IPS DF 19.7 (cell line): ENCODE results near the gene HYAL2.
A peak's percentile ranks its signal among the peaks of the same experiment; 100 is the strongest.
"Not testable (repeated sequence)": the region's sequence is repeated elsewhere in the genome, so short reads cannot be mapped to it uniquely, and the experiment has no call there.

Experiments
- DNase-seq: peaks from one replicate; pipeline ENCODE4 v3.0.0-alpha.2; 2013; ENCODE audit warnings: low read depth, low spot score

Gene HYAL2

DNA sequence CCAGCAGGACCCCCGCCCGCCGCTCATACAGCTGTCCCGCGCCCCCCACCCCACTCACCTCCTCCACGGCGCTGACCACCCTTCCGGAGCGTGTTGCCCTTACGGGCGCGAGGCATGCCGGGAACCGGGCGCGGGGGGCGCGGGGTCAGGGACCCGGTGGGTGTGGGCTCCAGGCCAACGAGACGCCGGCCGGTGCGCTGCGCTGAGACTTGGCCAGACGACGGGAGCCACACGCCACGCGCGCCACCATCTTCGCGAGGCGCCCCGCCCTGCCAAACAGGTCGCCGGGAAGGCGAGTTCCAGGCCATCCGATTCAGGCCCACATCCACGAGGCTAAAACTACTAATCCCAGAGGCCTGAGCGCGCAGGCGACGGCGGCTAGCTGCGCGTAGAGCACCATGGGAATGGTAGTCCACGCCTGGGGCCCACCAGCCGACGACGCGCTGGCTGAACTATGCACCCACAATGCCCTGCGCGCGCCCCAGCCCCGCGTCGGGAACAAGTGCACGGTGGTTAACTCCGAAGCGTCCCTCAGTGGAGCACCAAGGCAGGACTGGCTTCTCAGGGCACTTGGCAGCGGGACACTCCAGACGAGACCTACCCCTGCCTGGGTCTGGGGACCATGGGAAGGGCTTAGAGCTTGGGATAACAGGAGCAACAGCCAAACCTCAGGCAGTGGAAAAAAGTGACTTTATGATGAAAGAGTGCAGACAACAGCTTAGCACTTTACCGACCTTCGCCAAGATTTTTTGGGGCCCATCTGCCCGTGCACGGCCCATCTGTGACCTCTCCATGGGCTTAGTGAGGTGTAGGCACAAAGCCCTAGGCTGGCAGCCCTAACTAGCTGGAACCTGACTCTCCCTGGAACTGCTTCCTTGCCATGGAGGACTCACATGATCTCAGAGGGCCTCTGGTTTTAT, 30.1 kb downstream of the HYAL2 start, which contains the start of gene IFRD2:
Gene IFRD2, minus strand, starts transcription at position 271 of the 920 bp plus-strand sequence. Its CDS starts 155 bp downstream, at position 116.
- peak; percentile 94 for DNase-seq

DNA sequence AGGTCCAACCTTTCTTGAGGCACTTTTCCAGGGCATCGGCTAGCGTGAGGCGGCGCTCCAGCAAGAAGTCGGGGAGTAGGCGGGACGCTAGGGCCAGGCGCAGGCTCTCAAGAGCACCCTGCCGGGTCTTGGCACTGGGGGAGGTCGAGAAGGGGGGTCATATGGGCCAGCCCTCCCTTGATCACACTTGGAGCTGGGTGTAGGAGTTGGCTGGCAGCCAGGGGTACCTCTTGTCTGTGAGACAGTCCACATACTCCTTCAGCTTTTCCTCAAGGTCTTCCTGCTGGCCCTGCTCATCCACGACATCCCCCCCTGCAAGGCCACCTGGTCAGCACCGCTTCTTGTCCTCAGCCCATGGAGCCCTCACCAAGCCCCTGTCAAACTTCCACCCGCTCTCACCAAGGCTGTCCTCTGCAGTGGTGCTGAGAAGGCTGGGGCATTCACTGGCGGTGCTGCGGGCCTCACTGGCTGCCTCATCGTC, 32.3 kb downstream of the HYAL2 start:
- no peak for DNase-seq

DNA sequence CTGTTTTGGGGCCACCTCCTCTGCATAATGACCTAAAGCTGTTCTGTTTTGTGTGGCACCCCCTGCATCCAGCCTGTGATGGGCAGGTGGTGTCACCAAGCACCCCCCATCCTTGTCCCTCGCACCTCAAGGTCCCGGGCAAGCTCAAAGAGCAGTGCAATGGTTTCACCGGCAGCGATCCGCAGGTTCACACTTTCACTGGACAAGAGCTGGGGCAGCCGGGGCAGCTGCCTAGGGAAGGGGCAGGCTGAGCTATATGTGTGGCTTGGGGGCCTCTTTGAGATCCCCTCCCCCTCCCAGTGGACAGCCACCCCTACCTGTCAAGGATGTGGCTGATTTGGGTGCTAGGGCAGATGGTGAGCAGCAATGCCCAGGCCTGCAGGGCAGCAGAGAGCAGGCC, 33.4 kb downstream of the HYAL2 start:
- DNase-seq, result no peak

DNA sequence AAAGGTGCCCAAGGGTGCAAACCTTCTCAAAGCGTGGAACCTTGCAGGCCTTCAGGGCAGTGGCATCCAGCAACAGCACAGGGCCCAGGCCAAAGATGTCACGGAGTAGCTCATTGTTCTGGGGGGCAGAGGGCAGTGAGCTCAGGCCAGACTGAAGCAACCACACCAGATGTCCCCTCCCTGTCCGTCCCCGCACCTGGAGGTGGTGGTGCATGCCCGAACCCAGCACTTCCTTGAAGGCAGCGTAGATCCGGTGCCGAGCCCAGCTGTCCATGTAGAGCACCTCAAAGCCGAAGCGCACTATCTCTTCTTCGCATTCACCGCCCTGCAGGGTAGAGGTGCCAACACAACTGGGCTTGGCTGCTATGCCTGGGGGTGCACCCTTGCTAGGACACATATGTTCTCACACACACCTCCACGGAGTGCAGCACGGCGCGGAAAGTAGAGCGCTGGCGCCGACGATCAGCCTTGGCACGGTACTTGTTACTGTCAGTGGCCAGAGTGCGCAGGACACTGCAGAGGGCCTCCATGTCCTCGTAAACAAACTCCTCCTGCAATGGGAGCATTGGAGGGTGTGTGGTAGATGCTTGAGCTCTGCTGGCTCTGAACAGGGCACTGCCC, 34.0 kb downstream of the HYAL2 start:
- DNase-seq, result no peak

DNA sequence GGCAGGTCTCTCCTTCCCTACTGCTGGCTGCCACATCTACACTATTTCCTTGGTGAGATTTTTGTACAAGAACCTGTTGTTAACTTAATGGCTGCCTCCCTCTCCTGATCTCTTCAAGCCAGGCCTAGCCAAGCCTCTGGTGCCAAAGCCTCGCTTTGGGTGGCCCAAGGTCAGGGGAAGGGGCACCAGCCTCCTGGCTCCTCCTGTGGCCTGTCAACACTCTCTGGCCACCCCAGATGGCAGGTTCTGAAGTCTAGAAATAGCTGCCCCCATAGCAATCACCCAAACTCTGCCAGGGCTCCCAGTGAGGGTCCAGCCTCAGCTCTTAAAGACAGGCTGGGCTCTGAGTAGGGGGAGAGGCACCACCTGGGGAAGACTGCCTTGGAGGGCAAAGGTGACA, 35.3 kb downstream of the HYAL2 start:
- DNase-seq, result no peak

DNA sequence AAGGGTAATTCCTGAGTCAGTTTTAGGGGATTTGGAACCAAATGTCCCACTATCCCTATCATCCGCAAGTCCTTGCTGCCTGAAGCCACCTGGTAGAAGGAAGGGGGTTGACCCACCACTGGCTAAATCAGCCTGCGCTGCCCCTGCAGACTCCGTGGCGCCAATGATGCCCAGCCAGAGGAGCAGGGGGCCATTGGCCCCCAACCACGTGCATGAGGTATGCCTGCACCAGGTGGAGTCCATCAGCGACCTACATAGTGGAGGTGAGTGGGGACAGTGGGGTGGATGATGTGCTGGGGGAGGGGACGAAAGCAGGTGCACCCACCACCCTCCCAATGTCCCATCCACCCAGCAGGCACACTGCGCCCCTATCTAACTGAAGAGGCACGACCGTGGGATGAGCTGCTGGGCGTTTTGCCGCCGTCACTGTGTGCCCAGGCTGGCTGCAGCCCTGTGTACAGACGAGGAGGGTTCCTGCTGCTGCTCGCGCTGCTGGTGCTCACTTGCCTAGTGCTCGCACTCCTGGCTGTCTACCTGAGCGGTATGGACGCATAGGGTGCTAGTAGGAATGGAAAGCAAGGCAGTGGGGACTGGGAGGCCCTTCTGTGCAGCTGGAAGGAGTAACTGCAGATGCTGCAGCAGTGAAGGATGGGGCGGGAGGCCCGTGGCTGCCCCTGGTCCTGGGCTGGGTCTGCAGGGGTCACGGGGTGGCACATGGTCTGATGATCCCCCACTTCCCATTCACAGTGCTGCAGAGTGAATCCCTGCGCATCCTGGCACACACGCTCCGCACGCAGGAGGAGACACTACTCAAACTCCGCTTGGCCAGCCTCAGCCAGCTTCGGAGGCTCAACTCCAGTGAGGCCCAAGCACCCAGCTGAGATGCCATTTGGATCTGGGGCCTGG, 36.0 kb downstream of the HYAL2 start:
- DNase-seq, result no peak

DNA sequence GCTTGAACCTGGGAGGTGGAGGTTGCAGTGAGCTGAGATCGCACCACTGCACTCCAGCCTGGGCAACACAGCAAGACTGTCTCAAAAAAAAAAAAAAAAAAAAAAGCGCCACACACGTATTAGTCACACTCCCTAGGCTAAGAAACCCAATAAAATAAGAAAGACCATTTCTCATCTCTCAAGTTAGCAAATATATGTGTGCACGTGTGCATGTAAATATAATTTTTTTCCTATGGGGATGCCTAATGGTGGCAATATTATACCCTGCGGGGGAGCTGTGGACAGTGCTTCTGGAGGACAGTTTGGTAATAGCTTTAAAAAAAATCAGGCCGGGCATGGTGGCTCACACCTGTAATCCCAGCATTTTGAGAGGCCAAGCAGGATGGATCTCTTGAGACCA, 38.4 kb downstream of the HYAL2 start:
- not testable (repeated sequence) for DNase-seq

DNA sequence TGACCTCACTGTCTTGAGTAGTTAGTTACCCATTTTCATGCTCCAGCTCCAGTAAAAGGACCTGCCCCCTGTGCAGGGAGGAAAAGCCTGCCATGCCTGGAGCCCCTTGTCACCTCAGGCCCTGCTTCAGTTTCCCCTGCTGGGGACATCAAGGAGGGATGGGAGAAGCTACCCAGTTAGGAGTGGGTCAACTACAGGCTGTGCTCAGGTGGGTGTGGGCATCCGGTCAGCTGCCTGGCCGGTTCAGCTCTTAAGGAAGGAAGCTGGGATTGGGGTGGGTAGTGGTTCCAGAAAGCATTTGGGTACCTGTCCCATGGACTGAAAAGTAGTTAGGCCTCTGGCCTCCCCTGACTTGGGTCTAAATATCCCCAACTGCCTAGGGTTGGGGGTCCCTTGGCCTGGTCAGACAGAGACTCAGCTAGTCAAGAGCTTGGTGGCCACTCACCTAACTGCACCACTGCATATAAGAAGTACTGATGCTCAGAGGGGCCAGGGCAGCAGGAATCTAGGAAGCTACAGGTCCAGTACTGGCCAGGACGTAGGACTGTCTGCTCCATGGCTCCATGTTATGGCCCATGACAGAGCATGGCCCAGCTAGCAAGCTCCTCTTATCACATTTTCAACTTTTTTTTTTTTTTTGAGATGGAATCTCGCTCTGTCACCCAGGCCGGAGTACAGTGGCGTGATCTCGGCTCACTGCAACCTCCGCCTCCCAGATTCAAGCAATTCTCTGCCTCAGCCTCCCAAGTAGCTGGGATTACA, 43.1 kb downstream of the HYAL2 start:
- no peak for DNase-seq

DNA sequence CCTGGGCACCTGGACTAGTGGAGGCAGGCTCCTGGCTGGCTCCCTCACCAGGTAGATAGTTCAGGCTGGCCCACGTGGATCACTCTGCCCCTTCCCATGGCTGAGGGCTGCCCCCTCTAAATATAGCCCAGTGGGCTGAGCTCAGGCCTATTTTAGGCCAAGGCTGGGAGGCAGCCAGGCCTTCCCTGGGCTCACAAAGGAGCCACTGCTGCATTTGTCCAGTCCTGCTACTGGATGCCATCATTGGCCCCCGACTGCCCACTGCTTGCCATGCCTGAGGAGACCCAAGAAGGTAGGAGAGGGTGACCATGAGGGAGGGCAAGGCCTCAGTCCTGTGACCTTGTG, 43.7 kb downstream of the HYAL2 start, which contains the start of gene LSMEM2:
Gene LSMEM2, plus strand, starts transcription at position 208 of the 345 bp plus-strand sequence. Its CDS starts 27 bp downstream, at position 235.
- no peak for DNase-seq

DNA sequence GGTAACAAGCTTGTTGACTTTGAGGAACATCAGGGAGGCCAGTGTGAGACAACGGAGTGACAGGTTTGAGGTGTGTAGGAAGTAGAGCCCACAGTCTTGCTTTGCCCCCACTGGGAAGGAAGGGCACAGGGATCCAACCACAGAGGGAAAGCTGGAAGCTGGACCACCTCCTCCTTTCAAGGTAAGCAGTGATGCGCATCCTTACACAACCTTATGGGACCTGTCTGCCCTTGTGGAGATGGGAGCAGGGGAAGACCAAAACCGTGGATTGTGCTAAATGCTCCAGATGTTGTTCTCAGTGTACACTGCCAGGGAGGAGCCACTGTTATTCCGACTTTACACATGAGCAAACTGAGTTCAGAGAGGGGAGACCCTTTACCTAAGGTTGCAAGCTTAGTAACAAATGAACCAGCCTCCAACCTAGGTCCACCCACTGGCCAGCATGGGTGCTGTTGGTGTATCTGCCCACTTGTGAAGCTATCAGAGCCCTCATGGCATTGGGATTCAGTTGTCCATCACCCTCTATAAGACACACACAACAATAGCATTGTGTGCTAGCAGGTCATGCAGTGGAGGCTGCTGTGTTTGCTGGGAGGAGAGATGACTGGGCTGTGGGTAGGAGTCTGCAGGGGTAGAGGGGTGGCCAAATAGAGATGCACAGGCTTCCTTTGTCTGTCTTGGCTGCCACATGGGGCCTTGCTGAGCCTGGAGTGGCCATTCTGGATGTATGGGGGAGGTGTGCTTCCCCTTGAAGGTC, 44.2 kb downstream of the HYAL2 start:
- no peak for DNase-seq

DNA sequence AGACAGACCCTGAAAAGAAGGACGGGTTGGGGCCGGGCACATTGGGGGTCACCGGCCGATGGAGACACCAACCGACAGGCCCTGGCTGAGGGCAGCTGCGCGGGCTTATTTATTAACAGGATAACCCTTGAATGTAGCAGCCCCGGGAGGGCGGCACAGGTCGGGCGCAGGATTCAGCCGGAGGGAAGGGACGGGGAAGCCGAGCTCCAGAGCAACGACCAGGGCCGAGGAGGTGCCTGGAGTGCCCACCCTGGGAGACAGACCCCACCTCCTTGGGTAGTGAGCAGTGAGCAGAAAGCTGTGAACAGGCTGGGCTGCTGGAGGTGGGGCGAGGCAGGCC, 45.8 kb downstream of the HYAL2 start:
- no peak for DNase-seq

DNA sequence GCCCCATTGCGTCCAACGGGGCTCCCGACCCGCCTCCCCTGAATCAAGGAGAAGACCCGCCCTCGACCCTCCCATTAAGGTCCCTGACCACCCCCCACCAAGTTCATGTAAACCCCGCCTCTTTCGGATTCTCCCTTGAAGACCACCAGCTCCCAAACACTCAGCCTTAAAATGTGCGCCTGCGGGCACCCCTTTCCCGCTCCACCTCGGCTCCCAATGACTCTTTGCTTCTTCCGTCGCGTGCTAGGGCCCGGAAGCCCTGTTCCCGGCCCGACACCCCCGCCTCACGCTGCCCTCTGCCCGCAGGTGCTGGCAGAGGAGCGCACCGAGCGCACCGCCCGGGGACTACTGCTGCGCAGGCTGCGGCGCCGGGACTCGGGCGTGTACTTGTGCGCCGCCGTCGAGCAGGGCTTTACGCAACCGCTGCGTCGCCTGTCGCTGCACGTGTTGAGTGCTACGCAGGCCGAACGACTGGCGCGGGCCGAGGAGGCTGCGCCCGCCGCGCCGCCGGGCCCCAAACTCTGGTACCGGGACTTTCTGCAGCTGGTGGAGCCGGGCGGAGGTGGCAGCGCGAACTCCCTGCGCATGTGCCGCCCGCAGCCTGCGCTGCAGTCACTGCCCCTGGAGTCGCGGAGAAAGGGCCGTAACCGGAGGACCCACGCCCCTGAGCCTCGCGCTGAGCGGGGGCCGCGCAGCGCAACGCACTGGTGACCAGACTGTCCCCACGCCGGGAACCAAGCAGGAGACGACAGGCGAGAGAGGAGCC, 46.4 kb downstream of the HYAL2 start:
- DNase-seq, result no peak

DNA sequence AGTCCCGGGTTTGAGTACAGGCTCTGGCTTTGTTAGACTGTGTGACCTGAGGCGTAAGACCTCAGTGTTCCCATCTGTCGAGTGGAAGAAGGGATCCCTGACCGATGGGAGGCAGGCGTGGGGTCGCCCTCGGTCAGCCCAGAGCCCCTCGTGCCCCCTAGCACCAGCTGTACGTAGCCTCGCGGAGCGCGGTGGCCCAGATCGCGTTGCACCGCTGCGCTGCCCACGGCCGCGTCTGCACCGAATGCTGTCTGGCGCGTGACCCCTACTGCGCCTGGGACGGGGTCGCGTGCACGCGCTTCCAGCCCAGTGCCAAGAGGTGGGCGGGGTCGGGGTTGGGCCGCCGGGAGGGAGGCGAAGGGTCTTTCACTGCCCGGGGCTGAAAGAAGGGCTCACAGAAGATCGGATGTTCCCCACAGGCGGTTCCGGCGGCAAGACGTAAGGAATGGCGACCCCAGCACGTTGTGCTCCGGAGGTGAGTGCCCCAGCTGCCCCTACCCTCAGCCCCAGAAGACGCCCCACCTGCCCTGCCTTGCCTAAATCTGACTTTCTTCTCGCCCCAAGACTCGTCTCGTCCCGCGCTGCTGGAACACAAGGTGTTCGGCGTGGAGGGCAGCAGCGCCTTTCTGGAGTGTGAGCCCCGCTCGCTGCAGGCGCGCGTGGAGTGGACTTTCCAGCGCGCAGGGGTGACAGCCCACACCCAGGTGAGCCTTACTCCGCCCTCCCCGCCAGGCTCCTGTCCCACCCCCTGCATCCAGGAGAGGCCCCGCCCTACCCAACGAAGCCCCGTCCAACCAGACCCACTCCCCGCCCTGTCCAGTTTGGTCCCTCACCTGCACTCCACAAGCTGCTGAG, 47.2 kb downstream of the HYAL2 start:
- DNase-seq, result no peak

DNA sequence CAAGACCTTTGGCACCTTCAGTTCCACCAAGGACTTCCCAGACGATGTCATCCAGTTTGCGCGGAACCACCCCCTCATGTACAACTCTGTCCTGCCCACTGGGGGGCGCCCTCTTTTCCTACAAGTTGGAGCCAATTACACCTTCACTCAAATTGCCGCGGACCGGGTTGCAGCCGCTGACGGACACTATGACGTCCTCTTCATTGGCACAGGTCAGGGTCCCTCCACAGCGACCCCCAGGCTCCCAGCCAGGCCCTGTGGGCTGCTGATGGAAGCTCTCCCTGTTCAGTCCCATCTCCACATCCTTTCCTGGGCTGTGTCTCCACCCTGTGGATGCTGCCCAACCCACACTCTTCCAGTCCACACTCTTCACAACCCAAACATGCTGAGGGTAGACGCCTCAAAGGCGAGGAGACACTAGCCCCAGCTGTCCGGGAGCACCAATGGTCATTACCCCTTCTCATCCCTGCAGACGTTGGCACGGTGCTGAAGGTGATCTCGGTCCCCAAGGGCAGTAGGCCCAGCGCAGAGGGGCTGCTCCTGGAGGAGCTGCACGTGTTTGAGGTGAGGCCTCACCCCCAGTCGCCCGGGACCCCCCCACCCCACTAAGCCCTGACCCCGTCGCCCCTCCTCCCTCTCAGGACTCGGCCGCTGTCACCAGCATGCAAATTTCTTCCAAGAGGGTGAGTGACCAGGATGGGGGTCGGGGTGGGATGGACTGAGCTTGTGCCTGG, 48.0 kb downstream of the HYAL2 start:
- DNase-seq, result no peak

DNA sequence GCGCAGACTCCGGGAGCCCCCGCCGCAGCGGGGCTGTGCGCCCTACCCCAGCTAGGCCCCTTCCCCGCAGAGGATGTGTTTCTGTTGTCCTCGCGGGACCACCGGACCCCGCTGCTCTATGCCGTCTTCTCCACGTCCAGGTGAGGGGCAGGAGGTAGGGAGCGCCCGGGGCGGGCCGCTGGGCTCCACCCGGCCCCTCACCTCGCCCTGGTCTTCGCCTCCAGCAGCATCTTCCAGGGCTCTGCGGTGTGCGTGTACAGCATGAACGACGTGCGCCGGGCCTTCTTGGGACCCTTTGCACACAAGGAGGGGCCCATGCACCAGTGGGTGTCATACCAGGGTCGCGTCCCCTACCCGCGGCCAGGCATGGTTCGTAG, 48.9 kb downstream of the HYAL2 start:
- no peak for DNase-seq

DNA sequence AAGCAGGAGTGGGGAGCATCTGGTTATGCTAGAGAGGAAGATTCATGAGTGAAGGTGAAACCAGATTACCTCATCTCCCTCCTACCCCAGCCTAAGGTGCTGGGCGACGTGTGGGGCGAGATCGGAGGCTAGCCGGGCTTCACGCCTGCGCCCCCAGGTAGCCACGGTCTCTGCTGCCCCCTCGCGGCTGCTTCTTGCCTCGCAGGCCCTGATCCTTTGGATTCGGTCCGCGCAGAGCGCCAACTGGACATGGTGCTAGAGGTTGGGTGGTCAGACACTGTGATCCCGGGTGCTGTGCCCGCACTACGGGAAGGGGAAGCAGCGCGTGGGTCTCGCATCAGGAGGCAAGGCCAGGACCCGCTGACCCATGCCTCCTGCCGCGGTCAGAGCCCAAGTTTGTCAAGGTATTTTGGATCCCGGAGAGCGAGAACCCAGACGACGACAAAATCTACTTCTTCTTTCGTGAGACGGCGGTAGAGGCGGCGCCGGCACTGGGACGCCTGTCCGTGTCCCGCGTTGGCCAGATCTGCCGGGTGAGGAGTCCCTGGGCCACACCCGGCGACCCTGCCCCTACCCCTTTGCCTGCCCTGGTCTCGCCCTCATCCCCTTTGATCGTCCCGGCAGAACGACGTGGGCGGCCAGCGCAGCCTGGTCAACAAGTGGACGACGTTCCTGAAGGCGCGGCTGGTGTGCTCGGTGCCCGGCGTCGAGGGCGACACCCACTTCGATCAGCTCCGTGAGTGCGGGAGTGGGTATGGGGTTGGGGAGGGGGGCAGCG, 49.4 kb downstream of the HYAL2 start:
- DNase-seq, result no peak

DNA sequence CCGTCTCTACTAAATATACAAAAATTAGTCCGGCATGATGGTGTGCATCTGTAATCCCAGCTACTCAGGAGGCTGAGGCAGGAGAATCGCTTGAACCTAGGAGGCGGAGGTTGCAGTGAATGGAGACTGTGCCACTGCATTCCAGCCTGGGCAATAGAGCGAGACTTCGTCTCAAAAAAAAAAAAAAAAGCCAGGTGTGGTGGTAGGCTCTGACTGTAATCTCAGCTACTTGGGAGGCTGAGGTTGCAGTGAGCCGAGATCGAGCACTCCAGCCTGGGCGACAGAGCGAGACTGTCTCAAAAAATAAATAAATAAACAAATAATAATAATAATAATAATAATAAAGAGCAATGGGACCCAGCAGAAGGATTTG, 50.0 kb downstream of the HYAL2 start:
- not testable (repeated sequence) for DNase-seq
